GM18873 (cell line): Measurements from ENCODE around the gene WIPF2.

Experiments
- ATAC-seq: cut with Tn5 transposase; IDR thresholded peaks from one replicate; pipeline ENCODE4 v1.9.1; 2021; ENCODE audit warnings: mild to moderate bottlenecking, moderate library complexity, moderate number of reproducible peaks; ENCODE audit not compliant: unreplicated experiment, low FRiP score

WIPF2 gene

DNA sequence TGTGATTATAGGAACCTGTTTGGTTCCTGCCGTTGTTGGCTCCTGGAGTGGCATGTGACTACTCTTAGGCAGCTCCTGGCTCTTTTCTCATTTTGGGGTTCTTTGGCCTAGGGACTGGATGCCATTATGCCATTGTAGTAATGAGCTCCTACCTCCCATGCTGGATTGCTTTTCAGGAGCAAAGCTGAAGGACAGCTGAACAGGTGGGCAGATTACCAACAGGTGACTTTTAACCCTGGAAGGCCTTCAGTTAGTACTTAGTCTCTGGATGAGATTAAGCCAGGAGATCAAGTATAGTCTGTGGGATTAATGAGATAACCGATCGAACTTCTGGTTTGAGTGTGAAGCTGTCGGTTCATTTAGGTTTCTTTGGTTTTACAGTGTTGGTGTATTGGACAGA, 25.2 kb downstream of the WIPF2 start:
- no peak for ATAC-seq

DNA sequence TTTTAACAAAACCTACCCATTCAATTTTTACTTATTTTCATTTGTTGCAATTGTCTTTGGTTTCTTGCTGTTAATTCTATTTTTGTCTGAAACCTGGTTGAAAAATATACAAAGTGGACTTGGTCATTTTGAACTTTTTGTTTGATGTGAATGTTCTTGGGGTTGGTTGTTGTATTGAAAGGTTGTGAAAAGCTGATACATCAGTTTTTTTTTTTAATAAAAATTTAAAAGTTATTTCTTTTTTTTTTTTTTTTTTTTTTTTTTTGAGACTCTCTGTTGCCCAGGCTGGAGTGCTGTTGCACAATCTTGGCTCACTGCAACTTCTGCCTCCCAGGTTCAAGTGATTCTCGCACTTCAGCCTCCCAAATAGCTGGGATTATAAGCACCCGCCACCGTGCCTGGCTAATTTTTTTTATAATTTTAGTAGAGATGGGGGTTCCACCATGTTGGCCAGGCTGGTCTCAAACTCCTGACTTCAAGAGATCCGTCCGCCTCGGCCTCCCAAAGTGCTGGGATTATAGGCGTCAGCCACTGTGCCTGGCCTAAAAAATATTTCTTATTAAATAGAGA, 28.9 kb downstream of the WIPF2 start:
- no peak for ATAC-seq

DNA sequence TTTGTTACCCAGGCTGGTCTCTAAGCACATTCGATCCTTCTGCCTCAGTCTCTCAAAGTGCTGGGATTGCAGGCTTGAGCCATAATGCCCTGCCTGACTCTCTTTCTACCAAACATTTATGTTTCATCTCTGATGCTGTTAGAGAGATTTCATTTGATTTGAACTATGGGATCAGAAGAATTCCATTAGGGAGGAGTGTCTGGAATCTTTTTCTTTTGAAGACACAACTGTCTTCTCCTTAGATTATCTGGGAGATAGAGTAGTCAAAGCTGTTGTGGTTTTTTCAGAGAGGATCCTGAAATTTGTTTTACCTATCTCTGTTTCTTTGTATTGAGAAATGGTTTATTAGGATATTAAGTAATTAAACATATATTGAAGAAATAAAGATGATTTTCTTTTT, 29.4 kb downstream of the WIPF2 start:
- no peak for ATAC-seq

DNA sequence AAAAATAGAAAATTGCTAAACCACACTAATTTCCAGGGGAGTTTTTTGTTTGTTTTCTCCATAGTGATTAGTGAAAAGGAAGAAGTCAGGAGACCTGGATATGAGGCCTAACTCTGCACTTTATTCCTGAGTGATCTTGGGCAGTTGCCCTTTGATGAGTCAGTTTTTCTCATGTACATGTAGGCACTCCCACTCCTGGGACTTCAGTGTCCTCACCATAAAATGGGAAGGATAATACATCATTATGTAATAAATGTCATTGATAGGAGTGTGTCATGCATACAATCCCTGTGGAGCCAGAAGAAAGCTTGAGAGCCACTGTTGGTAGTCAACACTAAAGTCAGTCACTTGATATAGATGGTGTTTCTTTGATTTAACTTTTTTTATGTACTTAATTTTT, 32.5 kb downstream of the WIPF2 start:
- no peak for ATAC-seq

DNA sequence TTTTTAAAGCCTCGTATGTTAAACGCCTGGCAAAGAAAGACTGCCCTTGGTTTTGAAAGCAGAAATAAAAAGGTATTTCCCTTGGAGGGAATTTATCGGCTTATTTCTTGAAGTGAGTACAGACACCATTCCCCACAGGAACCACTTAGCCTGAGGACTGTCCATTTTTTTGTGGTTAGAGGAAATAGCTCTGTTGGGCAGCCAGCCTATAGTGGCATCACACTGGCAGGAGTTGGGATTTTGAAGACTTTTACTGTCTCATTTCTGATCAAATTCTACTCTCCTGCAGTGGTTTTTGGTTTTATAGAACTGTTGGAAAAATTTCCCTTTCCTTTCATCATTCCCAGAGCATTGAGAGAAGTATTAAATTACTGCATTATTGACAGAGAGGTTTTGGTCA, 34.5 kb downstream of the WIPF2 start:
- ATAC-seq, result no peak

DNA sequence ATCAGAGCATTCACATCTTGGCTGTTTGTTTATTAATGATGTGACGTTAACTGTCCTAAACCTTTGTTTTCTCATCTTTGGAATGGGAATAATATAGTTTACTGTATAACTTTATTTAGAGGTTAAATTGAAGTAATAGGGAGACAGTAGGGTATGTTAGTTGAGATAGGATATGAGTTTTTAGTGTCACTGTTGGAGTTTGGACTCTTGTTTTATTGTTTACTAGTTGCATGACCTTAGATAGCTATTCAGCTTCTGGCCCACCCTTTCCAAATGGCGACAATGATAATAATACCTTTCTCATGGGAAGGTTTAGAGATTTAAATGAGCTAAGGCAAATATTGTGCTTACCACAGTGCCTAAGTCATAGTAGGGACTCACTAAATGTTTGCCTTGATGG, 40.4 kb downstream of the WIPF2 start:
- ATAC-seq, result no peak

DNA sequence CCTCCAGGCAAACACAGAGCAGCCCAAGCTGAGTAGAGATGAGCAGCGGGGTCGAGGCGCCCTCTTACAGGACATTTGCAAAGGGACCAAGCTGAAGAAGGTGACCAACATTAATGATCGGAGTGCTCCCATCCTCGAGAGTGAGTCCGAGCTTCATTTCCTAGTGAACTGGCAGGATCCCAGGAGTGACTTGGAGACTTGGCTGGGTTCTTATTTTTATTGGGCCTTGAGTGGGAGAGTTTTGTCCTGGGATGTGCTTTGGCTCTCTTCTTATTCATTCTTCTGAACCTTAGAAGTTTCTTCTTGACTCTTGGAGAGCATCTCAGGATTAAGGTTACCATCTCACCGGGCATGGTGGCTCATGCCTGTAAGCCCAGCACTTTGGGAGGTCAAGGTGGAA, 41.4 kb downstream of the WIPF2 start:
- ATAC-seq, result no peak

DNA sequence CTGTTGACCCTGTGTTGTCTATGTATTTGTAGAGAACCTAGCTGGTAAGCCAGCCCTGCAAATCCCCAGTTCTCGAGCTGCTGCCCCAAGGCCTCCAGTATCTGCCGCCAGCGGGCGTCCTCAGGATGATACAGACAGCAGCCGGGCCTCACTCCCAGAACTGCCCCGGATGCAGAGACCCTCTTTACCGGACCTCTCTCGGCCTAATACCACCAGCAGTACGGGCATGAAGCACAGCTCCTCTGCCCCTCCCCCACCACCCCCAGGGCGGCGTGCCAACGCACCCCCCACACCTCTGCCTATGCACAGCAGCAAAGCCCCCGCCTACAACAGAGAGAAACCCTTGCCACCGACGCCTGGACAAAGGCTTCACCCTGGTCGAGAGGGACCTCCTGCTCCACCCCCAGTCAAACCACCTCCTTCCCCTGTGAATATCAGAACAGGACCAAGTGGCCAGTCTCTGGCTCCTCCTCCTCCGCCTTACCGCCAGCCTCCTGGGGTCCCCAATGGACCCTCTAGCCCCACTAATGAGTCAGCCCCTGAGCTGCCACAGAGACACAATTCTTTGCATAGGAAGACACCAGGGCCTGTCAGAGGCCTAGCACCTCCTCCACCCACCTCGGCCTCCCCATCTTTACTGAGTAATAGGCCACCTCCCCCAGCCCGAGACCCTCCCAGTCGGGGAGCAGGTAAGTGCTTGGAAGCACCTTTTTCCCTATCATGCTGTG, 45.5 kb downstream of the WIPF2 start:
- no peak for ATAC-seq

DNA sequence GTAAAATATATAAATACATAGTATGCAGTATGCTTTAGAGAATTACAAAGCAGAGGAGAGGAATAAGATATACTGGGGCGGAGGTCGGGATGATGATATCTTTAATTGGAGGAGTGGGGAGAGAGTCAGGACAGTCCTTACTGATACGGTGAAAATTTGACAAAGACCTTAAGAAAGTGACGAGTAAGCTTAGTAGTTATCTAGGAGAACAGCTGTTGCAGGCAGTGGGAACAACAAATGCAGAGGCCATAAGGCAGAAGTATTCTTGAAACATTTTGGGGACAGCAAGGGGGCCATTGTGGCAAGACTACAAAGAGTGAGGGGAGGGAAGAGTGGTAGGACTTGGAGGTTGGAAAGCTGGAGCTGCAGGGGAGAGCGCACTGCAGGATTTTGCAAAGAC, 46.2 kb downstream of the WIPF2 start:
- no peak for ATAC-seq

DNA sequence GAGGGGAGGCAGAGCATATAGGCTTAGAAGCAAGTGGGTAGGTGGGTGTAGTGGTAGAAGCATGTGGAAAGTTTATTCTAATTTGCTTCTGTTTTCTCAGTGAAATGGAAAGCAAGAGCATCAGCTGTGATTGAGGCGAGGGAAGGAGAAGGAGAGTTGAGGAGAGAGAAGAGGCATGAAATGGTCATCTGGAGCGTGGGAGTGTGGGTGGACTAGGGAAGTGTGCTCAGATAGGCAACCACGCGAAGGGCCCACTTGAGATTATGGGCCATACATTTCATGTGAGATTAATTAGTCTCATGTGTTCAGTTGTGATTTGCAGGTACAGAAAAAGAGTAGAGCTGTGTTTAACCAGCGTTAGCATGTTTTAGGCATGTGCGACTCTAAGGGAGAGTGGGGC, 47.8 kb downstream of the WIPF2 start:
- no peak for ATAC-seq

DNA sequence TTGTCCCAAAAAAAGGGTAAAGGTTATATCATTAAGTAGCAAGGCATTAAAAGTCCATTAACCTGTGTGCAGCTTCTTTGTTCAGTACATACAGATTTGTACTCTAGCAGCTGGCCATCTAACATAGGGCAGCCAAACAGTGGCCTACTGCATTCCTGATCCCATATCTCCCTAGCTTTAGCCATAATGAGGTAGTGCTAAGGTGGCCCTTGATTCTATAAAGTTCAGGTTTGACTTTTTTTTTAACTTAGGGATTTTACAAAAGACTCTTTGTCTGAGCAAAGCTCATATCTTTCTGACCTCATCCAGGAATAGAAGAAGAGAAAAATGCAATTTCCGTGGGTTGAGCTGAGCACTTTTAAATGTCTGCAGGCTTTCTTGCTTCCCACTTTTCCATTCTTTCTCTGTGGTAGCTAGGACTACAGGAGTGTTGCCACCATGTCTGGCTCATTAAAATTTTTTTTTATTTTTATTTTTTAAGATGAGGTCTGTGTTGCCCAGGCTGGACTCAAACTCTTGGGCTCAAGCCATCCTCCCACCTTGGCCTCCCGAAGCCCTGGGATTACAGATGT, 49.1 kb downstream of the WIPF2 start:
- ATAC-seq, result no peak

DNA sequence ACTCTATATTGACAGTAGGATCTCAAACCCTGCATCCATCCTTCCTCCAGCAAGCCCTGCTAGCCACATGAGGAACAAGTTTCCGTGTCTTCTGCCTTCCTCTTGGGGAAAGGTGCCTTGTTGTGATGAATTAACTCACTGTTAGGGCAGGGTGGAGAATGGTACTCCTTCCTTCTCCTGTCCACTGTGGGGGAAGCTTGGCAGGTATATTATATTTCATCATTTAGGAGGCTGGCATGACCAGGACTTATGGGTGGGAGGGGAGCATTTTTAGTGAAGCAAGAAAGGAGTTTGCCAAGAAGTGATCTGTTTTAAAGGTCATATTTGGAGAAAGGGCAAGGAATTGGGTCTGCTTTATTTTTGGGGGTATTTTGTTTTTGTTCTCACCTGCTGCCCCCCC, 59.3 kb downstream of the WIPF2 start:
- no peak for ATAC-seq

DNA sequence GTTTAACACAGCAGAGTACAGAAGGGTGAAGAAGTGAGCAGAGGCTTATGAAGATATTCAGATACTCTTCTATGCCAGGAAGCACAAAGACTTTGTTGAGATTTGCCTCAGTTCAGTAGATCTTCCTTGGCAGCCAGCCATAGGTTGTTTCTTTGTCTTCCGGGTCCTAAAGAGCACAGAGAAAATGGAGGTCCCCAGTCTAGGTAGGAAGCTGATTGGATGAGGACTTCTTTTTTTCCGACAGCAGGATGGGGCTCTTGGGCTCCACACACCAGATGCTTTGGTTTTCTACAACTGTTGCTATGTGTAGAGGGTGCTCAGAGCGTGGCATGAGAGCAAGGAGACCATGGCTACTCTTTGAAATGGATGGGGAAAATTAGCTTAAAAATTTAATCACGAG, 60.3 kb downstream of the WIPF2 start:
- no peak for ATAC-seq

DNA sequence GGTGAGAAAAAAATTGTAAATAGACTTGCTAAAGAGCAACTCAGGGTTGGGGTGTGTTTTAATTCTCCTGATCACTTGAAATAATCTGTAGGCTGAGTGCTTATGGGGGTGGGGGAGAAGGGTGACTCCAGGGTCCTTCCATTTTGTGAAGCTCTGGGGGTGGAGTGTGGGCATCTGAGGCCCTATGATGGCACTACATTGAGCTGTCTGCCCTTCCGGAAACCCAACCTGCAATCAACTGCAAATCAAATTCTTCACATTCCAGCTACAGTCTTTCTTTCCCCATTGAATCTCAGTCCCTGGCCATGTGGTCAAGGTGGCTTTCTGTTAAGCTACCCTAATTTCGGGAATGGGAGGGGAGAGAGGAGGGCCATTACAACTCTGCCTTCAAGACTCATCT, 62.6 kb downstream of the WIPF2 start:
- ATAC-seq, result no peak

DNA sequence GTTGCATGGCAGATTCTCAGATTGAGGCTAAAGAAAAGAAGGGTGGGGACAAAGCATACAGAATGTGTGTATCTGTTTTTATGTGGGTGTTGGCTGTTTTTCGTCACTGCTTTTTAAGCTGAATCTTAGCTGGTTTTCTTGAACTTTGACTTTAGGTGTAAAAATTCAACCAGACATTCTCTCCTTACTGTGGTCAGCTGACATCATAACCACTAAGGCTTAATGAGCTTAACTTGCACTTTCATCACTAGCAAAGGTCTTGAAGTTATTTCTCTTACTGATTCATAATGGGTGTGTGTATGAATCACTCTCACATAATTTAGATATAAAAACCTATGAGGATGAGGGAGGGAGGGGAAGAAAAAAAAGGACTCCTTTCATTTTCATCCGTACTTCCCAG, 64.6 kb downstream of the WIPF2 start:
- ATAC-seq, result no peak

DNA sequence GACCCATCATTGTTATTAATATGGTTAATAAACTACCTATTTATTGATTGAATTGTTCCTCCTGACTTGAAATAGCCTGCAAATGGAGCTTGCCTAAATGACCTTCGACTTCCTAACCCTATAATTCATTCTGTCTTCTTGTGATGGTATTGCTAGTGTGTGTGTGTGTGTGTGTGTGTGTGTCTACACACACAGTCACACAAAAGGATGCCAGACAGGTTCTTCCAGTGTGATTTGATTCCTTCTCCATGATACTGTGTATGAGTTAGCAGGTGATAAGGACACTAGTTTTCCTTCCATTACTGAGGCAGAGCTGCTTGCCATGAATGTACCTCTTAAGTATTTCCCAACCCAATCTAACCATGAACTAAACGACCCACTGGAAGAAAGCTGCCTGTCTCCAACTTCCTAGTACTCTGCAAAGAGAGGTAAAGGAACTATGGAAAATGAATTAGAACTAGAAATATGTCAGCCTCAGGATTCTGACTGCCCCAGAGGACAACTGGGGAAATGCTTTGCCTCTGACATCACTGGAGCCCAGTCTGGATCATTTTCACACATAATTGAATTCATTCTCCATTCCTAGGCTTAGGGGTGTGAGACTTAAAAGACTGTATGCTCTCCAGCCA, 65.1 kb downstream of the WIPF2 start:
- no peak for ATAC-seq

DNA sequence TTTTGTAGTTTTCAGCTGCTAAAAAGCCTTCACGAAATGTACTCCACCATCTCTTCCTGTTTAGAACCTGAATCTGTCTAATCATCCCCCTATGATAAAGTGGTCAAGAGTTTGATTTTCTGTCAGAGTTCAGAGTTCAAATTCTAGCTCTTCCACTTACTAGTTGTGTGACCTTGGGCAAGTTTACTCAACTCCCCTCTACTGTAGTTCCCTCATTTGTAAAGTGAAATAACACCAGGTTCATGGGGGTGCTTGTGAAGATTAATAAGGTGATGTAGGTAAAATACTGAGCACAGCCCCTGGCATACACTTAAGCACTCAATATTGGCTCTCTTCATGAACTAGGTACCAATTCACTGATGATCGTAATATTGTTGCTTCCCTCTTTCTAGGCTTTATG, 67.4 kb downstream of the WIPF2 start:
- ATAC-seq, result no peak

DNA sequence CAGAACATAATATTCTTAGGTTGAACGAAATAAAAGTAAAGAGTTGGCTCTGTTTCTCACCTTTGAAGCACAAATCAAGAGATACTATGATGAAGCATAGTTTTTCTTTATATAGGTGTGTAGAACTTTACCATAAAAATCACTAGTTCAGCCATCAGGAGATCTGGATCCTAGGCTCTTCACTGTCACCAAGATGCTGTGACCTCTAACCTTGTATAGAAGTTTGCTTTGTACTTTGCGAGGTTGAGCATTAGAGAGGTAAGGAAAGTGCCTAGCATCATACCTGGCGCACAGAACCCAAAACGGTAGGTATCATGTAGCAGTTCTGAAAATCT, 68.0 kb downstream of the WIPF2 start:
- ATAC-seq, result no peak

DNA sequence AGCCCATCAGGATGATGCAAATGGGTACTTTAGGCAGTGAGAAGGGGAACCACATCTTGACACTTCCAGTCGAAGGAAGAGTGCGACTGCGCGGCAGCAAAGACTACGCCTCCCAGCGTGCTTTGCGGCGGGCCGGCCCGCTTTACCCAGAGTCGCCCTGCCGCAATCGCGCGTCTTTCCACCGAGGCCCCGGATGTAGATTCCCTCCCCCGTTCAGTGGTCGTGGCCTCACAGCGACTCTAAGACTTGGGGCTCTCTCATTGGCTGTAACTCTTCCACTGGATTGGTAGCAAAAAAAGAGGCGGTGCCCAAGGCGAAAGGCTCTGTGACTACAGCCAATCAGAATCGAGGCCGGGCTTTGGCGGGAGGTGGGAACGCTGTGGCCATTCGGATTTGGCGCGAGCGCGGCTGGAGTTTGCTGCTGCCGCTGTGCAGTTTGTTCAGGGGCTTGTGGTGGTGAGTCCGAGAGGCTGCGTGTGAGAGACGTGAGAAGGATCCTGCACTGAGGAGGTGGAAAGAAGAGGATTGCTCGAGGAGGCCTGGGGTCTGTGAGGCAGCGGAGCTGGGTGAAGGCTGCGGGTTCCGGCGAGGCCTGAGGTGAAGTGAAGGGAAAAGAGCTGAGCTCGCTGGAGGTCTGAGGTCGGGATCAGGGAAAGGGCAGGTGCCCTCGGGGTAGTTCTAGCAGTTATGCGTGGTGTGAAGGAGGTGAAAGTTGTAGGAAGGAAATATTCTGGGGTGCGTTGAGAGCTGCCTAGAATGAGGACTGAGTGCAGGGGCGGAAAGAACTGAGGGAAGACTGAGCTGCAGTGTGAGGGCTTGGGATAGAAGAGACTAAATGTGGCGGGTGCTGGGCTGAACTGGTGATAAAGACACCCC, 68.6 kb downstream of the WIPF2 start, which contains the start of gene CDC6:
Gene CDC6, plus strand, starts transcription at position 386 of the 876 bp plus-strand sequence. CDS start 1,542 bp downstream, outside the sequence.
- peak; percentile 89 for ATAC-seq

DNA sequence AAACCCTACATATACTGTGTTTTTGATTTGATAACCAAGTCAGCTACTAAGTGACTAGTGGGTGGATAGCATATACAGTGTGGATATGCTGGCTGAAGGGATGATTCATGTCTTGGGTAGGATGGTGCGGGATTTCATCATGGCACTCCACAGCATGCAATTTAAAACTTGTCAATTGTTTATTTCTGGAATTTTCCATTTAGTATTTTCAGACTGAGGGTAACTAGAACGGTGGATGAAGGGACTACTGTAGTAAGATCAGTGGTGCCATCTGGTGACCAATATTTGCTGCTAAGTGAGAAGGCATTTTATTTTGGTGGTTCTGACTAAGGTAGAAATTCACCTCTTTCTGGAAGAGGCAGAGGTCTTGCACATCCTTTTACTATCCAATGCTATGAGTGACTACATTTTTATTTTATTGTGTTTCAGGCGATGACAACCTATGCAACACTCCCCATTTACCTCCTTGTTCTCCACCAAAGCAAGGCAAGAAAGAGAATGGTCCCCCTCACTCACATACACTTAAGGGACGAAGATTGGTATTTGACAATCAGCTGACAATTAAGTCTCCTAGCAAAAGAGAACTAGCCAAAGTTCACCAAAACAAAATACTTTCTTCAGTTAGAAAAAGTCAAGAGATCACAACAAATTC, 71.7 kb downstream of the WIPF2 start:
- no peak for ATAC-seq
